SK-N-SH (cell line): ENCODE results near the gene SOX10.

Experiments used
- JUND ChIP-seq: IDR thresholded peaks from 2 replicates; pipeline ENCODE4 v1.4.0; 2012
- TCF12 ChIP-seq: IDR thresholded peaks from 2 replicates; pipeline ENCODE4 v1.4.0; 2012

DNA sequence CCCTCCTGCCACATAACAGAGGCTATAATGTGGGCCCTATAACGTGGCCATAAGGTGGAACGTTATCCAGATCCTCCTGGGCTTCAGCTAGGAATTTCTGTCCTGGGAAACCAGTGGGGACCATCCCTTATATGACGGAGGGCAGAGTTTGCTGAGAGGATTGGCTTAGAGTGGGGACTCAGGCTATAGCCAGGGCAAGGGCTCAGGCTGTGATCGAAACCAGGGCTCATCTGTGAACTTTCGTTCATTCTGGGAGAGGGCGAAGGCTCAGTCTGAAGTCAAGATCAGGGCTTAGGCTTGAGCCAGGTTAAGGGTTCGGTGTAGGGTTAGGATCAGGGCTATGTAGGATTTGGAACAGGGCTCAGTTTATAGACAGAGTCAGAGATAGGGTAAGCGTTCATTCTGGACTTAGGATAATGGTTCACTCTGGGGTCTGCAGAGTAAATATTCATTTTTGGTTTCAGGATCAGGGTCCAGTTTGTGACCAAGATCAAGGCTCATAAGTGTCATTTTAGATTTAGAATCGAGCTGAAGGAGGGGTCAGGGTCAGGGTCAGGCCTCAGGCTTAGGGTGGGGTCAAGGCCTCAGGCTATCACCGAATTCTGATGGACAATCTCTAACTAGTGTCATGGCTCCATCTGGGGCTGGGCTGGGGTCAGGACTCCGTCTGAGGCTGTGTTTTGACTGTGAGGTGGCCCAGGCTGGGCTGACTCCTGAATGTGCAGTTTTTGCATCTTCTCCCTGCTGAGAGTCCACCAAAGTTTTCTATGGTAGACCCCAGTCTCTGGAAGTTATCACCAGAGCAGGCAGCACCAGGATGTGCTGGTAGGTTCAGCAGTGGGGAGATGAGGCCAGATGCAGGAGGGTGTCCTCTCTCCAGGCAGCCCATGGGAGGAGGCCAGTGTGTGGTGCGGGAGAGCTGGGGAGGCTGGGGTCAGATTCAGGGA is 33.9 kb upstream of the SOX10 start:
- no peak for TF ChIP-seq JUND
- no peak for TF ChIP-seq TCF12
